NCI-H146 treated with DMSO at 0.1 percent for 48 hours (cell line): ENCODE measurements around the gene THTPA.

Source experiments
- DNase-seq: peaks from one replicate; lab custom pipeline; 2025; ENCODE audit not compliant: unreplicated experiment; lab: John Stamatoyannopoulos, UW

Gene THTPA

GRCh38 chr14:23550812-23551265 is 5.2 kb upstream of the THTPA start:
- DNase-seq: peak; percentile 51

- DNase-seq: peak; percentile 88
Observed at GRCh38 chr14:23551266-23552028, 4.6 kb upstream of the THTPA start, which contains the start of gene ZFHX2. Gene ZFHX2 (minus strand): TSS chr14:23551765. CDS start chr14:23535325, 16,440 bp downstream.

DNA sequence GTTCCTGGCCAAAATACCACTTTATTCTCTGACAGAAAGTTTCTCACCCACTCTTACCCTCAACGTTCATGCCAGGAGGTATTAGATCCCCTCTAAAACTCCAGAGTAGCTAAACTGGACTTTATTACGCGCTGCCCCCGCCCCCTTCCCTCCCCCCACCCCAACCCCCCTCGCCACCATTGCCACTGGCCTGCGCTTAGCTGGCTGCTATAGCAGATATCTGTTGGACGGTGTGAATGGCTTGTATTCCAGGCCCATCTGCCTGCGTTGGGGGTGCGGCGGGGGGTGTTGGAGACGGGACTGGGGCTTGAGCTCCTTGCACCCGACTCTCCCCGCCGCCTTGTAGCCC is 564 bp upstream of the THTPA start:
- DNase-seq: no peak

DNA sequence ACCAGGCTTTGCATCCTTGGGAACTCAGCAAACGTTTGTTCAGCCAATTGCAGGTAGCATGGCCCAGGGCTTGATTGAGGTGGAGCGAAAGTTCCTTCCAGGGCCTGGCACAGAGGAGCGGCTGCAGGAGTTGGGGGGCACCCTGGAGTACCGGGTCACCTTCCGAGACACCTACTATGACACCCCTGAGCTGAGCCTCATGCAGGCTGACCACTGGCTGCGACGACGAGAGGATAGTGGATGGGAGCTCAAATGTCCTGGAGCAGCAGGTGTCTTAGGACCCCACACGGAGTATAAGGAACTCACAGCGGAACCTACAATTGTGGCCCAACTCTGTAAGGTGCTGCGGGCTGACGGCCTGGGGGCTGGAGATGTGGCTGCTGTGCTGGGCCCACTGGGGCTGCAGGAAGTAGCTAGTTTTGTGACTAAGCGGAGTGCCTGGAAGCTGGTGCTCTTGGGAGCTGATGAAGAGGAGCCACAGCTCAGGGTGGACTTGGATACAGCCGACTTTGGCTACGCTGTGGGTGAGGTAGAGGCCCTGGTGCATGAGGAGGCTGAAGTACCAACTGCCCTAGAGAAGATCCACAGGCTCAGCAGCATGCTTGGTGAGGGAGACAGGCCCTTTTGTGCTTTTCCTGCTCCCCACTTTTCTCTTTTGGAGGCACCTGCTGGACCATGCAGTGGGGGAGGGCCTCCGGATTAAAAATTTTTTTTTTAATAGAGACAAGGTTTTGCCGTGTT is 799 bp downstream of the THTPA start:
- no peak for DNase-seq

- no peak for DNase-seq
Observed at GRCh38 chr14:23557521-23557920, 1.4 kb downstream of the THTPA start.

DNA sequence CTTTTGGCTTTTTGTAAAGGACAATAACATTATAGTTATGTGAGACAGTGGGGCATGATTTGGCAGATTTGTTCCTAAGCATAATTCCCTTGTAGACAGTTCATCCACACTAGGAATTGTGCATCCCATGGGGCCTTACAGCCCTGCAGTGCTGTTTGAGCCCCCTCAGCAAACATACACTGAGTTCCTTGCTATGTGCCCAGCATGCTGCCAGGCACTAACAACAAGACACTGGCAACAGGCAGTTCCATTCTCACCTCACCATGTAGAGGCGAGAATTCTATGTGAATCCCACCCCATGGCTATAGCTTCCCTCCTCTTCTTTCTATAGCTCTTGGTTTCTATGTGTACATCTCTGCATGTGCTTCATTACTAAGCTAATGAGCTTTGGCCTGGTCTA is 1.9 kb downstream of the THTPA start:
- DNase-seq: no peak

DNA sequence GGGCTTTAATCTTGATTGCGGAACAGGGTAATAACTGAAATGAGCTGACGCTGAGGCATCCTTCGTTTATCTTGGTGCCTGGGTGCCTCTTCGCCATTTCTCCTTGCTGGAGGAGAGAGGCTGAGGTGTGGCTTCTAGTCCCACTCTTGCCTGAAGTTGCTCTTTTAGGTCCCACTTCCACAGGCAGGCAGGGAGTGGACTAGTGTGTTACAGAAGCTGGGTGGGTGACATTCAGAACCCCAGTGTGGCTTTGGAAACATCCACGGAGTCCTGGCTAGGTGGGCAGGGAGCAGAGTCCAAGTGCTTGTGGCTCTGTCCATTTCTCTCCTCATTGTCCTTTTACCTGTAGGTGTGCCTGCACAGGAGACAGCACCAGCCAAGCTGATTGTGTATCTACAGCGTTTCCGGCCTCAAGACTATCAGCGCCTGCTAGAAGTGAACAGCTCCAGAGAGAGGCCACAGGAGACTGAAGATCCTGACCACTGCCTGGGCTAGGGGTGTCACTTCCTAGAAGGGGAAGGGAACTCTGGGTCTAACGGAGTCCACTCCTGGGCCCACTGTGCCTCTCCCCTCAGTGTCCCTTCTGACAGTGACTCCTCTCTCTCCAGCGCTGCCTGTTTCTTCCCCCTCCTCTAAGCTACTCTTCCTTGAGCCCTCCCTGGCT is 2.4 kb downstream of the THTPA start:
- no peak for DNase-seq

DNA sequence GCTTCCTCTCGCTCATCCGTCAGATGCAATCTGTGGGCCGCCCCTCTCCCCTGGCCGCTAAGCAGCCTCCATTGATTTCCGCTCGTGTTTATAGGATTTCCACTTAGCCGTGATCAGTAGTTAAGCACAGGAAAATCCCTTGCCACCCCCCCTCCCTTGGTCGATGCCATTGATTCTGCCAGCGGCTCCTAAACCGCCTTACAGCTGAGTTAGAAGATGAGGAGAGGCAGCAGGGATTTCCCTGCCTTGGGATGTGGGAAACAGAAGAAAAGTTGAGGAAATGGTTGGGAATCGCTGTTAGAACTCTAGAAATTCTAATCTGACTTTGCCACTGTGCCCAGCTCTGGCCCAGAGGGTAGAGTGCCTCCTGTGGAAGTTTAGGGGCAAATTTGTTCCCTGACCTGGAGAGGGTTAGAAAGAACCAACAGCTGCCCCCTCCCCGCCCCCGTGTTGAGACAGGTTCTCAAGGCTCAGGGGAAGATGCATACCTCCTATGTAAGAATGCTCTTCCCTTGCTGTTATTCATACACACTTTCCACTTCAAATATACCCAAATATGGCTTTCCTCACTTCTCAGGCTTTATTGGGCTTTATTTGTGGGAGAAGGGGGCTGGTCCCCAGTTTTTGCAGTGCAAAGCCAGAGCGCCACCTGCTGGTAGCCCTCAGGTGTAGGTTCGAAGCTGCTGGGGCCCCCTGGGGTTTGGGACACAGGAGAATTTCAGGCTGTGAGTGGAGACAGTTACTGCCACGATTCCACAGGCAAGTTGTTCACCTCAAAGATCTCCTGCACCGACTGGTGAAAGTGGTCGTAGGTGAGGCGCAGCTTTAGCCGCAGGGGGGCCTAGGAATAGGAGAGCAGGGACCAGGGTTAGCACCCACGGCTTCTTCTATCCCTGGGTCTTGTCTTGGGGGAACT is 3.2 kb downstream of the THTPA start:
- peak; percentile 15 for DNase-seq

GRCh38 chr14:23559926-23560520 is 4.0 kb downstream of the THTPA start:
- DNase-seq: no peak

- DNase-seq: no peak
Observed at GRCh38 chr14:23561259-23561658, 5.2 kb downstream of the THTPA start.

GRCh38 chr14:23561873-23562821 is 6.1 kb downstream of the THTPA start:
- no peak for DNase-seq

GRCh38 chr14:23562822-23563472 is 6.9 kb downstream of the THTPA start:
- DNase-seq: peak; percentile 17

DNA sequence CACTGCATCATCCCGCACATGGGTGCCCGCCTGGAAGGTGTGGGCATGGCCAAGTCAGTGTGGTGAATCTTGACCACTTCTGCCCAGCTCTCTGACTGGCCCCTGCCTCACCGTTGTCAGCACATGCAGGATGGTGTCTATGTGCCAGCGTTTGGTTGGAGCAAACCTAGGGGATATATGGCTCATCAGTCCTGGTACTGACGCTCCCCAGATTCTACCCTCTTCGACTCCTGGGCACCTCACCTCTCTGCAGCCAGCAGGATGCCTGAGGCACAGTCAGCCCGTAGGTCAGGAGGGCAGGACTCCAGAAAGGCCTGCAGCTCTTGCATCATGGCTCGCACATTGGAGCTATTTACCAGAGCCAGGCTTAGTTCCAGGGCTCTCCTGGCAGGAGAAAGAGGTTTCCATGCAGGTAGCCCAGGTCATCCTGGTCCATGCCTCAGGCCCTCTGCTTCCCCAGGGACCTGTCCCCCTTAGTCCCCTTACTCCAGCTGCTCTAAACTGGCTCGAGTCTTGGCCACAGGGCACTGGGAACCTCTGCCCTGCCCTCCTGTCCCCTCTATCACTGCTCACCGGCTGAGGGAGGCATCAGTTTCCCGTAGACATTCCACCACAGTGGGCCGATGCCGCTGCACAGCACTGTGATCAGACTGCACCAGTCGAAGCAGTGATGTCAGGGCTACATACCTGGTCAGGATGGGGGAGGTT is 7.6 kb downstream of the THTPA start:
- DNase-seq: no peak

- DNase-seq: no peak
Observed at GRCh38 chr14:23564181-23564812, 8.2 kb downstream of the THTPA start.

GRCh38 chr14:23564876-23565275 is 8.8 kb downstream of the THTPA start:
- DNase-seq: no peak

- no peak for DNase-seq
Observed at GRCh38 chr14:23565626-23566025, 9.6 kb downstream of the THTPA start.

GRCh38 chr14:23566112-23566777 is 10.2 kb downstream of the THTPA start:
- DNase-seq: no peak
